Measurements from ENCODE around the gene CCL3.
A peak's percentile ranks its signal among the peaks of the same experiment; 100 is the strongest.
"Not testable (repeated sequence)": the region's sequence is repeated elsewhere in the genome, so short reads cannot be mapped to it uniquely, and the experiment has no call there.

The CCL3 gene

DNA sequence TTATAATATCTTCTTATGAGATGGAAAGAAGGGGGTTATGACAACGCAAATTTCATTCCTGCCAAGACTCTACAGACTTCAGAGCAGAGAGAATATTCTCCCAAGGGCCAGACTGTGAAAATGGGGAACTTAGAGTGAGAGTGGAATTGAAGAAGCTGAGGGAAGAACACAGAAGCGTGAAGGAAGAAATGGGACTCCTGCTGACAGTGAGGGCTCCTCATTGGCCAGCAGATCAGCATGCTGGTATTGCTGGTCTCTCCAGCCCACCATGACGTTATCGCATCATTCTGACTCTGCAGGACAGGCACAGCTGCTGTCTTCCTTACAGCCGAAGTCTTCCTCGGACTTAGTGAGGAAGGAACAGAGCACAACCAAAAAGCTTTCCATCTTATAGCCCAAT is 38.0 kb upstream of the CCL3 start:
- TF ChIP-seq MYC (IDR thresholded peaks at IDR 0.05; ENCODE audit: low read depth, low read length) (no peak), POLR2A (IDR thresholded peaks at IDR 0.05; ENCODE audit: extremely low read depth, insufficient read length) (no peak)
- TF ChIP-seq, protein P1, sequence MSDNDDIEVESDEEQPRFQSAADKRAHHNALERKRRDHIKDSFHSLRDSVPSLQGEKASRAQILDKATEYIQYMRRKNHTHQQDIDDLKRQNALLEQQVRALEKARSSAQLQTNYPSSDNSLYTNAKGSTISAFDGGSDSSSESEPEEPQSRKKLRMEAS (IDR thresholded peaks at IDR 0.05; ENCODE audit: low read depth, low read length), result no peak
- TF ChIP-seq, protein P2, sequence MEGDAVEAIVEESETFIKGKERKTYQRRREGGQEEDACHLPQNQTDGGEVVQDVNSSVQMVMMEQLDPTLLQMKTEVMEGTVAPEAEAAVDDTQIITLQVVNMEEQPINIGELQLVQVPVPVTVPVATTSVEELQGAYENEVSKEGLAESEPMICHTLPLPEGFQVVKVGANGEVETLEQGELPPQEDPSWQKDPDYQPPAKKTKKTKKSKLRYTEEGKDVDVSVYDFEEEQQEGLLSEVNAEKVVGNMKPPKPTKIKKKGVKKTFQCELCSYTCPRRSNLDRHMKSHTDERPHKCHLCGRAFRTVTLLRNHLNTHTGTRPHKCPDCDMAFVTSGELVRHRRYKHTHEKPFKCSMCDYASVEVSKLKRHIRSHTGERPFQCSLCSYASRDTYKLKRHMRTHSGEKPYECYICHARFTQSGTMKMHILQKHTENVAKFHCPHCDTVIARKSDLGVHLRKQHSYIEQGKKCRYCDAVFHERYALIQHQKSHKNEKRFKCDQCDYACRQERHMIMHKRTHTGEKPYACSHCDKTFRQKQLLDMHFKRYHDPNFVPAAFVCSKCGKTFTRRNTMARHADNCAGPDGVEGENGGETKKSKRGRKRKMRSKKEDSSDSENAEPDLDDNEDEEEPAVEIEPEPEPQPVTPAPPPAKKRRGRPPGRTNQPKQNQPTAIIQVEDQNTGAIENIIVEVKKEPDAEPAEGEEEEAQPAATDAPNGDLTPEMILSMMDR (IDR thresholded peaks at IDR 0.05; ENCODE audit: low read depth, low read length), result no peak
- H3K4me3 ChIP-seq (ENCODE audit: low read depth, low read length), result no peak overlapping the region
- DNase-seq (ENCODE audit: low read depth), result no peak

DNA sequence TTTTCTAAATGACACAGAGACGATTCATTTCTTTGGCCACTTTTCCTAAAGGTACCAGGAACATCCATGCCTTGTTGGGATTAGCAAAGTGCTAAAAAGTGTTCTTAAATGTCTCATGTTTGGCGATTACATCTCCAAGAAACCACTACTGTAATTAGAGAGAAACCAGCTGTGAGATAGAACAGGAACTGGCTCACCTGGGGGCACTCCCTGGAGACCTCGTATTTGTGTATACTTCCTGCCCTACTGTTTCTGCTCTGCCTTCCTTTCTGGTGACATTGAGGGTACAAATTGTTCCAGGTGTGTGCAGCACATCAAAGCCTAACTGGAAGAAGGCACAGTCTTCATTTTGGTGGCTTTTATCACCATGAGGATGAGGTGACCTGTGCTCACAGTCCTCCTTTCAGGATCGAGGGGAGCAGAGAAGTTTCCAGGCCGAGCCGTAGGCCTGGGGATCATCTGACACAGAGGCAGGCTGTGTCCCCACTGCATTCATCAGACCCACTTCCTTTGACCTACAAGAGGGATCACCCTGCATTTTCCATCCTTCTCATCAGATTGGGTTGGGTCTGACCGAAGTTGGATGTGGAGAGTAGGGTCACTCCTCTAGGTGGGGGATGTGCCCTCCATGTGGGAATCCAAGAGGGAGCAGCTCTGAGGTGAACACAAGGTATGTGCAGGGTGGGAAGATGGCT is 37.4 kb upstream of the CCL3 start:
- DNase-seq (ENCODE audit: low read depth), result no peak

GRCh38 chr17:36124879-36125824 is 35.2 kb upstream of the CCL3 start:
- DNase-seq (ENCODE audit: low read depth), result peak; percentile 62
- TF ChIP-seq POLR2A (IDR thresholded peaks at IDR 0.05; ENCODE audit: extremely low read depth, insufficient read length) (no peak), MYC (IDR thresholded peaks at IDR 0.05; ENCODE audit: low read depth, low read length) (no peak)
- TF ChIP-seq, protein P1 (IDR thresholded peaks at IDR 0.05; ENCODE audit: low read depth, low read length), result no peak
- TF ChIP-seq, protein P2 (IDR thresholded peaks at IDR 0.05; ENCODE audit: low read depth, low read length), result peak; percentile 33

More for the DNA sequence above, 37.4 kb upstream of the CCL3 start:
- no peak overlapping the region for H3K4me3 ChIP-seq (ENCODE audit: low read depth, low read length)
- TF ChIP-seq, protein P2 (IDR thresholded peaks at IDR 0.05; ENCODE audit: low read depth, low read length), result no peak
- no peak for TF ChIP-seq POLR2A (IDR thresholded peaks at IDR 0.05; ENCODE audit: extremely low read depth, insufficient read length)
- TF ChIP-seq MYC (IDR thresholded peaks at IDR 0.05; ENCODE audit: low read depth, low read length), result no peak
- TF ChIP-seq, protein P1 (IDR thresholded peaks at IDR 0.05; ENCODE audit: low read depth, low read length), result no peak

GRCh38 chr17:36123431-36123830 is 33.5 kb upstream of the CCL3 start:
- DNase-seq (ENCODE audit: low read depth), result no peak
- TF ChIP-seq, protein P2 (IDR thresholded peaks at IDR 0.05; ENCODE audit: low read depth, low read length), result no peak
- TF ChIP-seq, protein P1 (IDR thresholded peaks at IDR 0.05; ENCODE audit: low read depth, low read length), result no peak
- TF ChIP-seq POLR2A (IDR thresholded peaks at IDR 0.05; ENCODE audit: extremely low read depth, insufficient read length) (no peak), MYC (IDR thresholded peaks at IDR 0.05; ENCODE audit: low read depth, low read length) (no peak)
- no peak overlapping the region for H3K4me3 ChIP-seq (ENCODE audit: low read depth, low read length)

More at GRCh38 chr17:36124879-36125824, 35.2 kb upstream of the CCL3 start:
- H3K4me3 ChIP-seq (ENCODE audit: low read depth, low read length), result no peak overlapping the region

- H3K4me3 ChIP-seq (ENCODE audit: low read depth, low read length); DNase-seq (ENCODE audit: low read depth): not testable (repeated sequence)
Measured at GRCh38 chr17:36121099-36121498, 31.2 kb upstream of the CCL3 start.

DNA sequence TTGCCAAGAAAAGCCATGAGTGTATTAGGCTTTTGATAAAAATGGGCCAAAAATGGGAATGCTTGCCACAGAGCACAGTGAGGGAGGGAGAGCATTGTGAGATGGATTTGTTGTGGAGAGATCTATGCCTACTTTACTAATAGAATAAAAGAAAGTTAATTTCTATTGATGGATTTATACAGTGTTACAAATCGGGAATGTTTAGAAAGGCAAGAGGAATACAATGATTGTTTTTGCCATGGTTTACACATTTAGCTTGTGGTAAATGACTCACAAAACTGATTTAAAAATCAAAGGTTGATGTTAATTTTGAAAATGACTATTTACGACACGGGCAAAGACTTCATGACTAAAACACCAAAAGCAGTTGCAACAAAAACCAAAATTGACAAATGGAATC is 30.3 kb upstream of the CCL3 start:
- DNase-seq (ENCODE audit: low read depth), result no peak
- TF ChIP-seq, protein P1 (IDR thresholded peaks at IDR 0.05; ENCODE audit: low read depth, low read length), result no peak
- TF ChIP-seq MYC (IDR thresholded peaks at IDR 0.05; ENCODE audit: low read depth, low read length) (no peak), POLR2A (IDR thresholded peaks at IDR 0.05; ENCODE audit: extremely low read depth, insufficient read length) (no peak)
- TF ChIP-seq, protein P2 (IDR thresholded peaks at IDR 0.05; ENCODE audit: low read depth, low read length), result no peak
- H3K4me3 ChIP-seq (ENCODE audit: low read depth, low read length), result no peak overlapping the region
